ENCODE results near the gene KCNH1. TPM values are rescaled to one million over a fixed set of nuclear protein-coding genes. Genes with fewer than 3 reads are reported as not detected.

Gene KCNH1
- total RNA-seq, 6 experiments from 2014 or later = 0.90 to 1.8 (median 1.5) TPM

GRCh38 chr1:210920716-210921694 is 212.9 kb downstream of the KCNH1 start:
- Mint-ChIP-seq H3K27me3 (ENCODE audit: insufficient read depth) (no peaks in the 10 kb centered on the region; the same call in 1 of the 2 replicates), H3K4me3 (no peak overlapping the region), H3K27ac (no peak overlapping the region), H3K36me3 (ENCODE audit: low read depth) (no peaks in the 10 kb centered on the region), H3K9me3 (peaks cover 6% of the 10 kb centered on the region; the same call in 1 of the 2 replicates), H3K4me1 (ENCODE audit: low read depth) (no peaks in the 10 kb centered on the region; the same call in 1 of the 2 replicates)
- no peak for TF ChIP-seq CTCF (IDR thresholded peaks at IDR 0.05)
- no peak for DNase-seq

- DNase-seq = no peak
- Mint-ChIP-seq H3K9me3 (peaks cover 6% of the 10 kb centered on the region; the same call in 1 of the 2 replicates), H3K4me3 (no peak overlapping the region), H3K4me1 (ENCODE audit: low read depth) (no peaks in the 10 kb centered on the region; the same call in 1 of the 2 replicates), H3K27ac (no peak overlapping the region), H3K27me3 (ENCODE audit: insufficient read depth) (no peaks in the 10 kb centered on the region; the same call in 1 of the 2 replicates), H3K36me3 (ENCODE audit: low read depth) (no peaks in the 10 kb centered on the region)
- TF ChIP-seq CTCF (IDR thresholded peaks at IDR 0.05) = no peak
Observed at GRCh38 chr1:210920258-210920657, 213.7 kb downstream of the KCNH1 start.

- no peak overlapping the region for H3K4me3 Mint-ChIP-seq
- no peak for TF ChIP-seq CTCF (IDR thresholded peaks at IDR 0.05)
- H3K27ac Mint-ChIP-seq = no peak overlapping the region
Observed at GRCh38 chr1:210918893-210919292, 215.1 kb downstream of the KCNH1 start.

GRCh38 chr1:210917560-210918169 is 216.3 kb downstream of the KCNH1 start:
- Mint-ChIP-seq H3K4me3 (no peak overlapping the region), H3K9me3 (no peaks in the 10 kb centered on the region), H3K27me3 (ENCODE audit: insufficient read depth) (no peaks in the 10 kb centered on the region; the same call in 1 of the 2 replicates), H3K27ac (no peak overlapping the region), H3K36me3 (ENCODE audit: low read depth) (no peaks in the 10 kb centered on the region), H3K4me1 (ENCODE audit: low read depth) (no peaks in the 10 kb centered on the region; the same call in 1 of the 2 replicates)
- DNase-seq = no peak
- no peak for TF ChIP-seq CTCF (IDR thresholded peaks at IDR 0.05)

More at GRCh38 chr1:210918893-210919292, 215.1 kb downstream of the KCNH1 start:
- no peak for DNase-seq
- Mint-ChIP-seq H3K4me1 (ENCODE audit: low read depth) (no peaks in the 10 kb centered on the region; the same call in 1 of the 2 replicates), H3K27me3 (ENCODE audit: insufficient read depth) (no peaks in the 10 kb centered on the region; the same call in 1 of the 2 replicates), H3K9me3 (no peaks in the 10 kb centered on the region), H3K36me3 (ENCODE audit: low read depth) (no peaks in the 10 kb centered on the region)

- Mint-ChIP-seq H3K36me3 (ENCODE audit: low read depth) (no peaks in the 10 kb centered on the region), H3K4me1 (ENCODE audit: low read depth) (no peaks in the 10 kb centered on the region; the same call in 1 of the 2 replicates), H3K27ac (no peak overlapping the region), H3K27me3 (ENCODE audit: insufficient read depth) (no peaks in the 10 kb centered on the region; the same call in none of the 2 replicates), H3K4me3 (no peak overlapping the region), H3K9me3 (no peaks in the 10 kb centered on the region)
- no peak for TF ChIP-seq CTCF (IDR thresholded peaks at IDR 0.05)
- DNase-seq = no peak
Observed at GRCh38 chr1:210916548-210916947, 217.4 kb downstream of the KCNH1 start.

Measured in HFFc6 (cell line).